Choroid plexus epithelial cell (primary cell): ENCODE results near the gene GMDS.
A peak's percentile ranks its signal among the peaks of the same experiment; 100 is the strongest.

Experiments used
- DNase-seq: peaks from one replicate; pipeline ENCODE4 v3.0.0-alpha.2; 2010; ENCODE audit warnings: low read depth
- H3K4me3 ChIP-seq: 2 replicates; pipeline ENCODE4 v1.5.1; 2011; ENCODE audit warnings: low read depth, mild to moderate bottlenecking, control low read depth, low read length, moderate library complexity
- CTCF ChIP-seq: conservative IDR thresholded peaks from 2 replicates; pipeline ENCODE4 v1.5.1; 2011; ENCODE audit warnings: low read depth, mild to moderate bottlenecking, control low read depth, inconsistent platforms, low read length, moderate library complexity

Gene GMDS

GRCh38 chr6:1767481-1768246, 477.7 kb downstream of the GMDS start:
- no peak overlapping the region for H3K4me3 ChIP-seq
- TF ChIP-seq CTCF = no peak
- peak; percentile 51 for DNase-seq

GRCh38 chr6:1766654-1767053, 478.8 kb downstream of the GMDS start:
- peak; percentile 53 for DNase-seq
- no peak overlapping the region for H3K4me3 ChIP-seq
- no peak for TF ChIP-seq CTCF

GRCh38 chr6:1765160-1765903, 480.1 kb downstream of the GMDS start:
- DNase-seq = no peak
- H3K4me3 ChIP-seq = no peak overlapping the region
- no peak for TF ChIP-seq CTCF

GRCh38 chr6:1764397-1764987, 480.9 kb downstream of the GMDS start:
- TF ChIP-seq CTCF = no peak
- DNase-seq = peak; percentile 71
- no peak overlapping the region for H3K4me3 ChIP-seq

GRCh38 chr6:1763404-1763803, 482.0 kb downstream of the GMDS start:
- no peak overlapping the region for H3K4me3 ChIP-seq
- TF ChIP-seq CTCF = no peak
- no peak for DNase-seq

- no peak for DNase-seq
- no peak for TF ChIP-seq CTCF
- H3K4me3 ChIP-seq = no peak overlapping the region
These were observed 483.2 kb downstream of the GMDS start for GRCh38 chr6:1762203-1762602.
